Parathyroid adenoma (tissue), 2 donors: Measurements from ENCODE around the gene BOLL.
A peak's percentile ranks its signal among the peaks of the same experiment; 100 is the strongest.
"Not testable (repeated sequence)": the region's sequence is repeated elsewhere in the genome, so short reads cannot be mapped to it uniquely, and the experiment has no call there.

ENCODE experiments used
- H2AFZ ChIP-seq: fragments of 300-600 bp; sonication (generic); one replicate; pipeline ENCODE4 v1.7.0; 2017; ENCODE audit warnings: antibody characterized with exemption, mild to moderate bottlenecking
- H3K27ac ChIP-seq: fragments of 300-600 bp; sonication (generic); one replicate; pipeline ENCODE4 v1.7.0; 2017
- H3K27me3 ChIP-seq: fragments of 300-600 bp; sonication (generic); one replicate; pipeline ENCODE4 v1.7.0; 2017; ENCODE audit warnings: low read length; ENCODE audit not compliant: control insufficient read depth, insufficient read depth
- H3K36me3 ChIP-seq: fragments of 300-600 bp; sonication (generic); one replicate; pipeline ENCODE4 v1.7.0; 2017; ENCODE audit warnings: low read length; ENCODE audit not compliant: control insufficient read depth, insufficient read depth
- H3K4me1 ChIP-seq: fragments of 300-600 bp; sonication (generic); one replicate; pipeline ENCODE4 v1.7.0; 2017; ENCODE audit warnings: control low read depth
- H3K4me2 ChIP-seq: fragments of 300-600 bp; sonication (generic); one replicate; pipeline ENCODE4 v1.7.0; 2017; ENCODE audit warnings: low read length
- H3K4me3 ChIP-seq: fragments of 300-600 bp; sonication (generic); one replicate; pipeline ENCODE4 v1.7.0; 2017; ENCODE audit warnings: low read depth, low read length
- H3K79me2 ChIP-seq: fragments of 300-600 bp; sonication (generic); one replicate; pipeline ENCODE4 v1.7.0; 2017; ENCODE audit warnings: control low read depth
- H3K9ac ChIP-seq: fragments of 300-600 bp; sonication (generic); one replicate; pipeline ENCODE4 v1.7.0; 2017; ENCODE audit warnings: mild to moderate bottlenecking
- H3K9me3 ChIP-seq: fragments of 300-600 bp; sonication (generic); one replicate; pipeline ENCODE4 v1.7.0; 2017; ENCODE audit warnings: low read length; ENCODE audit not compliant: control insufficient read depth
- TF ChIP-seq, protein P1 (sequence below): fragments of 300-600 bp; sonication (generic); IDR thresholded peaks from one replicate; pipeline ENCODE4 v1.7.0; 2017; ENCODE audit warnings: antibody characterized with exemption, mild to moderate bottlenecking
- donor health status: primary hyperparathyroidism.

BOLL gene, protein sequence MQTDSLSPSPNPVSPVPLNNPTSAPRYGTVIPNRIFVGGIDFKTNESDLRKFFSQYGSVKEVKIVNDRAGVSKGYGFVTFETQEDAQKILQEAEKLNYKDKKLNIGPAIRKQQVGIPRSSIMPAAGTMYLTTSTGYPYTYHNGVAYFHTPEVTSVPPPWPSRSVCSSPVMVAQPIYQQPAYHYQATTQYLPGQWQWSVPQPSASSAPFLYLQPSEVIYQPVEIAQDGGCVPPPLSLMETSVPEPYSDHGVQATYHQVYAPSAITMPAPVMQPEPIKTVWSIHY

DNA sequence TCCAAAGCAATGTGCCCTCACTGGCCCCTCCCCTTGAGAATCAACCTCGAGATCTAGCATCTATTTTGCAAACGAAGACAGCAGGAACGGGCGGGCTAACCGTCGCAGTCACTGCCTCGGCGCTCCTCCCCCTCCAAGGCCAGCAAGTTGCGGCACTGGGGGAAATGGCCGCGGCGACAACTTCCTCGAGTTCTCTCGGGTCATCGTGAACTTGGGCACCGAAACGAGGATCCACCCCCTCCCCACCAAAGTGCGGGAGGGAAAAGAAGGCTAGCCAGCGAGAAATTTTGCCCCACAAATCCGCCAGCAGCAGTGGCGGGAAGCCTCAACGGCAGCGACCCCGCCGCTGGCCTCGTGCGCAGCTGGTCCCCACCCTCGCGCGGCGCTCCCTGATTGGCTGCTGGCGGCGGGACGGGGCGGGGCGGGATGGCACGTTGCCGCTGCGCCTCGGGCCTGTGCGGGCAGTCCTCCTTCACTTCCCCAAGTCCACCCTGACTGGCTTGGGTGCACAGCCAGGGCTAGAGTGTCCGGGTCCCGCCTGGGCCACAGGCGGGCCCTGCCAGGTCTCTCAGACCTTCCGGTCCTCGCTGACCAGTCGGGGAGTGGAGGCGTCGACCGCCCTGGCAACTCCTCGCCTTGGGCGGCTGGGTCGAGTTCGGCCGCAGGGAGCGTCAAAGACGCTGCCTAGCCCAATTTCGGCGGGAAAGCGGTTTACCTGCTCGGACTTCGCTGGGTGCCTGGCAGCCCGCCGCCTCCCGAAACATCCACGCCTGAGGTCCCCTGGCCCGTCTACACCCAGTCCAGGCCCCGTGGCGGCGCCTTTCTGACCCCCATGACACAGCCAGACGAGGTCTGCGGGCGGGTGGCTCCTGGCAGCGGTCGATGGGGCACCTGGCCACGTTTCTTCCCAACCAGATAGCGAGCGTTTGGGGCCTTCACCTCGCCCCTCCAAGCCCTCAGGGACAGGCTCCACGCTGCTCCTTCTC lies at the start of gene BOLL:
BOLL (minus strand) TSS at position 364 of the 986 bp plus-strand sequence. CDS start 3,469 bp downstream, outside the sequence.
- no peaks in the 10 kb centered on the region for H3K9me3 ChIP-seq
- H3K4me2 ChIP-seq: peak within 1 kb of the TSS; percentile 64
- TF ChIP-seq, protein P1, sequence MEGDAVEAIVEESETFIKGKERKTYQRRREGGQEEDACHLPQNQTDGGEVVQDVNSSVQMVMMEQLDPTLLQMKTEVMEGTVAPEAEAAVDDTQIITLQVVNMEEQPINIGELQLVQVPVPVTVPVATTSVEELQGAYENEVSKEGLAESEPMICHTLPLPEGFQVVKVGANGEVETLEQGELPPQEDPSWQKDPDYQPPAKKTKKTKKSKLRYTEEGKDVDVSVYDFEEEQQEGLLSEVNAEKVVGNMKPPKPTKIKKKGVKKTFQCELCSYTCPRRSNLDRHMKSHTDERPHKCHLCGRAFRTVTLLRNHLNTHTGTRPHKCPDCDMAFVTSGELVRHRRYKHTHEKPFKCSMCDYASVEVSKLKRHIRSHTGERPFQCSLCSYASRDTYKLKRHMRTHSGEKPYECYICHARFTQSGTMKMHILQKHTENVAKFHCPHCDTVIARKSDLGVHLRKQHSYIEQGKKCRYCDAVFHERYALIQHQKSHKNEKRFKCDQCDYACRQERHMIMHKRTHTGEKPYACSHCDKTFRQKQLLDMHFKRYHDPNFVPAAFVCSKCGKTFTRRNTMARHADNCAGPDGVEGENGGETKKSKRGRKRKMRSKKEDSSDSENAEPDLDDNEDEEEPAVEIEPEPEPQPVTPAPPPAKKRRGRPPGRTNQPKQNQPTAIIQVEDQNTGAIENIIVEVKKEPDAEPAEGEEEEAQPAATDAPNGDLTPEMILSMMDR: no peak
- H3K4me1 ChIP-seq: no peaks in the 10 kb centered on the region
- H3K9ac ChIP-seq: no peak within 1 kb of the TSS
- H3K79me2 ChIP-seq: no peaks in the 10 kb centered on the region
- H3K36me3 ChIP-seq: no peaks in the 10 kb centered on the region
- H3K4me3 ChIP-seq: peak within 1 kb of the TSS; percentile 46
- no peak within 1 kb of the TSS for H3K27ac ChIP-seq
- H3K27me3 ChIP-seq: no peaks in the 10 kb centered on the region
- H2AFZ ChIP-seq: peak within 1 kb of the TSS; percentile 65

DNA sequence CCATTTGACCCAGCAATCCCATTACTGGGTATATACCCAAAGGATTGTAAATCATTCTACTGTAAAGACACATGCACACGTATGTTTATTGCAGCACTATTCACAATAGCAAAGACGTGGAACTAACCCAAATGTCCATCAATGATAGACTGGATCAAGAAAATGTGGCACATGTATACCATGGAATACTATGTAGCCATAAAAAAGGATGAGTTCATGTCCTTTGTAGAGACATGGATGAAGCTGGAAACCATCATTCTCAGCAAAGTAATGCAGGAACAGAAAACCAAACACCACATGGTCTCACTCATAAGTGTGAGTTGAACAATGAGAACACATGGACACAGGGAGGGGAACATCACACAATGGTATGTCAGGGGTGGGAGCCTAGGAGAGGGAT lies 49.7 kb upstream of the BOLL start:
- not testable (repeated sequence) for H3K9me3 ChIP-seq, H3K27ac ChIP-seq

DNA sequence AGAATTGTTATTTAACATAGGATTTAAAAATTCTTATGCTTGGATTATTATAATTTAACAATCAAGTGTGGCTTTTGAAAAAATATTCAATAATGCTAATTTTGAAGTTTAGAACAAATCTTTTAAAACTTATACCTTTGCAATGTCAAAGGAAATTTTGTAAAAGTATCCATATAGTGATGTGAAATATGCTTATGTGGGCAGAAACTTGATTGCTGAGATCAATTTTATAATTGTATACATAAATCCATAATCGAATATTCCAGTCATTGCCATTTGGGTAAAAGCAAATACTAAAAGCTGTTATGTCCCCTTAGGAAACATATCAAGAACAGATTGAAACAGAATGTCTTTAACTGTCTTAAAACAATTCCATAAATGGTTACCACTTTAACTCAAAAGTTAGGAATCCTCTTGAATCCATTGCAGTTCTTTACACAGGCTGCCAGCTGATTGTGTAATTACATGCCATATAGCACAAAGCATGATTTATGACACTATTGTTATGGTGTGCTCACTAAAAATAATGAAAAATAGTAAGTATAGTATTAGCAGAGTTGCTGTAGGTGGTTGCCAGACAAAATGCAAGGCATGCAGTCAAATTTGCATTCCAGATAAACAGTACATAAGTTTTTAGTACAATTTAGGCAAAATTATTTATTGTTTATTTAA lies 43.5 kb upstream of the BOLL start:
- no peaks in the 10 kb centered on the region for H3K4me1 ChIP-seq
- no peak overlapping the region for H3K9ac ChIP-seq
- H3K4me3 ChIP-seq: no peak overlapping the region
- no peaks in the 10 kb centered on the region for H3K9me3 ChIP-seq
- TF ChIP-seq, protein P1: no peak
- no peak overlapping the region for H2AFZ ChIP-seq
- H3K36me3 ChIP-seq: no peaks in the 10 kb centered on the region
- peaks cover 11% of the 10 kb centered on the region for H3K79me2 ChIP-seq
- no peaks in the 10 kb centered on the region for H3K27me3 ChIP-seq
- H3K4me2 ChIP-seq: no peak overlapping the region
- H3K27ac ChIP-seq: no peak overlapping the region

More for the DNA sequence above, 49.7 kb upstream of the BOLL start:
- H3K9ac ChIP-seq, H3K4me3 ChIP-seq, H3K4me2 ChIP-seq, H2AFZ ChIP-seq, H3K79me2 ChIP-seq, H3K36me3 ChIP-seq, H3K4me1 ChIP-seq, H3K27me3 ChIP-seq: not testable (repeated sequence)

DNA sequence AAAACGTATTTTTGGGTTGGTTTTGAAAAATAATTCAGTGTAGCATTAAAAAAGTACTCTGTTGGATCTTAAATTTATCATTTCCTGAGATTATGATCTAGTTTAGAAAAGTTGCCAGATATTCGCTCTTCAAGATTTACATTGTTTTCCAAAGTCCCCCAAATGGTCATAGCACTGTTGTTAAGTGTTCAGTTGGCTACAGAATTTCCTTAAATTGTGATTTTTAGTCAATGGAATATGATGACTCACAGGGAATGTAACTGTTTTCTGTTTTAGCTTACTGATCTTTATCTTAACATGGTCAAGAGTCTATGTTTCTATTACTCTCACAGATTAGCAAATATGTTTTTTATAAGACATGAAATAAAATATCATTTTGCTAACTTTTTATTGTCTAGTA lies 42.5 kb upstream of the BOLL start:
- Histone ChIP-seq H3K4me1 (no peaks in the 10 kb centered on the region), H3K9me3 (no peaks in the 10 kb centered on the region), H3K79me2 (peaks cover 12% of the 10 kb centered on the region), H3K4me3 (no peak overlapping the region), H3K27ac (no peak overlapping the region), H3K9ac (no peak overlapping the region), H3K27me3 (no peaks in the 10 kb centered on the region), H2AFZ (no peak overlapping the region), H3K36me3 (no peaks in the 10 kb centered on the region), H3K4me2 (no peak overlapping the region)
- TF ChIP-seq, protein P1: no peak

DNA sequence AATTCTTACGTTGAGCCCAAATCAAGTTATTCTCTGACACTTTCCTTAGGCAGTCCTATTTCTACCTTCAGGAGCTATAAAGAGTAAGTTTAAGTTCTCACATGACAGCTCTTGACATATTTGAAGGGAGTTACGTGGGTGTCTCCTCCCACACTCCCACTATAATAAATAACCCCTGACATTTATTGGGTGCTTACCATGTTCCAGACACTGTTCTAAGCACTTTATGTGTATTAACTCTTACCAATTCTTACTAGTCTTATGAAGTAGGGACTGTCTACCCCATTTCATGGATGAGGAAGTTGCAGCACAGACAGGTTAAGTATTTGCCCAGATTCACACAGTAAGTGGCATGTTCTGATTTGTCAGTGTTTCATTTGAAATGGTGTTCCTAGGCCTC lies 37.2 kb upstream of the BOLL start:
- no peaks in the 10 kb centered on the region for H3K4me1 ChIP-seq
- no peak overlapping the region for H2AFZ ChIP-seq
- H3K27me3 ChIP-seq: no peaks in the 10 kb centered on the region
- H3K27ac ChIP-seq: no peak overlapping the region
- peaks cover 44% of the 10 kb centered on the region for H3K79me2 ChIP-seq
- no peak overlapping the region for H3K4me3 ChIP-seq
- H3K9me3 ChIP-seq: no peaks in the 10 kb centered on the region
- no peak overlapping the region for H3K9ac ChIP-seq
- H3K36me3 ChIP-seq: no peaks in the 10 kb centered on the region
- TF ChIP-seq, protein P1: no peak
- H3K4me2 ChIP-seq: no peak overlapping the region
